WTC11 (cell line): ENCODE measurements around the gene EZR. TPM values are rescaled to one million over a fixed set of nuclear protein-coding genes. Genes with fewer than 3 reads are reported as not detected.

Experiments
- ATAC-seq: fragments of 200-7000 bp; cut with Tn5 transposase; 2 replicates; pipeline ENCODE4 v1.10.0; 2021; ENCODE audit warnings: mild to moderate bottlenecking, moderate library complexity
- CTCF ChIA-PET: fragments of 300-600 bp; sonication (Branson Sonifier 250); formaldehyde crosslinking; loops from one replicate; lab custom pipeline; 2021; ENCODE audit warnings: antibody characterized with exemption; lab: Charles Lee
- POLR2A ChIA-PET: fragments of 350-600 bp; sonication (Branson Sonifier 250); formaldehyde crosslinking; loops from one replicate; lab custom pipeline; 2021; ENCODE audit warnings: antibody characterized with exemption; lab: Charles Lee
- DNase-seq: peaks from one replicate; pipeline ENCODE4 v3.0.0; 2021; ENCODE audit warnings: low spot score
- H3K27ac Mint-ChIP-seq: 2 replicates; pipeline ENCODE4 v1.8.0; 2021; ENCODE audit warnings: mixed read lengths
- H3K27me3 Mint-ChIP-seq: 2 replicates; pipeline ENCODE4 v1.8.0; 2021; ENCODE audit warnings: low read depth, mild to moderate bottlenecking, moderate library complexity, mixed read lengths
- H3K36me3 Mint-ChIP-seq: 2 replicates; pipeline ENCODE4 v1.8.0; 2021; ENCODE audit warnings: mixed read lengths
- H3K4me1 Mint-ChIP-seq: 2 replicates; pipeline ENCODE4 v1.8.0; 2022; ENCODE audit warnings: mixed read lengths
- H3K4me3 Mint-ChIP-seq: 2 replicates; pipeline ENCODE4 v1.8.0; 2021; ENCODE audit warnings: mild to moderate bottlenecking, moderate library complexity, mixed read lengths
- H3K9me3 Mint-ChIP-seq: 2 replicates; pipeline ENCODE4 v1.8.0; 2021; ENCODE audit warnings: mixed read lengths
- CREM ChIP-seq: sonication (generic); formaldehyde crosslinking; IDR thresholded peaks from 2 replicates; pipeline ENCODE4 v1.8.1; 2022; ENCODE audit warnings: mild to moderate bottlenecking, missing genetic modification reagents, moderate library complexity
- ELF4 ChIP-seq: sonication (generic); formaldehyde crosslinking; IDR thresholded peaks from 2 replicates; pipeline ENCODE4 v1.8.1; 2022; ENCODE audit warnings: low read depth, mild to moderate bottlenecking, moderate library complexity, missing genetic modification reagents
- FOXJ3 ChIP-seq: sonication (generic); formaldehyde crosslinking; IDR thresholded peaks from 2 replicates; pipeline ENCODE4 v1.9.0; 2021; ENCODE audit warnings: missing genetic modification reagents, mild to moderate bottlenecking, borderline replicate concordance
- IRF1 ChIP-seq: sonication (generic); formaldehyde crosslinking; IDR thresholded peaks from 2 replicates; pipeline ENCODE4 v1.8.0; 2023; ENCODE audit warnings: missing genetic modification reagents
- JAZF1 ChIP-seq: fragments of 250-450 bp; sonication (Bioruptor Pico); IDR thresholded peaks from 2 replicates; pipeline ENCODE4 v1.9.0; 2021; ENCODE audit warnings: moderate library complexity, mild to moderate bottlenecking, inconsistent platforms
- NFATC4 ChIP-seq: fragments of 250-450 bp; sonication (Bioruptor Pico); IDR thresholded peaks from 2 replicates; pipeline ENCODE4 v1.9.0; 2021; ENCODE audit warnings: mild to moderate bottlenecking
- OVOL2 ChIP-seq: fragments of 250-450 bp; sonication (Bioruptor Pico); IDR thresholded peaks from 2 replicates; pipeline ENCODE4 v1.9.0; 2021; ENCODE audit warnings: mild to moderate bottlenecking, borderline replicate concordance
- PRRX2 ChIP-seq: fragments of 250-450 bp; sonication (Bioruptor Pico); IDR thresholded peaks from 2 replicates; pipeline ENCODE4 v1.8.0; 2021; ENCODE audit warnings: mild to moderate bottlenecking
- SMAD3 ChIP-seq: sonication (generic); formaldehyde crosslinking; IDR thresholded peaks from 2 replicates; pipeline ENCODE4 v1.8.0; 2022; ENCODE audit warnings: missing genetic modification reagents, mild to moderate bottlenecking, borderline replicate concordance
- SOX15 ChIP-seq: fragments of 250-450 bp; sonication (Bioruptor Pico); IDR thresholded peaks from 2 replicates; pipeline ENCODE4 v1.9.0; 2021; ENCODE audit warnings: mild to moderate bottlenecking
- TEAD1 ChIP-seq: sonication (generic); formaldehyde crosslinking; IDR thresholded peaks from 2 replicates; pipeline ENCODE4 v1.8.0; 2022; ENCODE audit warnings: mild to moderate bottlenecking, missing genetic modification reagents
- TP53 ChIP-seq: sonication (generic); formaldehyde crosslinking; IDR thresholded peaks from 2 replicates; pipeline ENCODE4 v1.8.1; 2023; ENCODE audit warnings: mild to moderate bottlenecking, missing genetic modification reagents
- USF1 ChIP-seq: sonication (generic); formaldehyde crosslinking; IDR thresholded peaks from 2 replicates; pipeline ENCODE4 v1.8.0; 2022; ENCODE audit warnings: mild to moderate bottlenecking, missing genetic modification reagents
- ZNF281 ChIP-seq: sonication (generic); formaldehyde crosslinking; IDR thresholded peaks from 2 replicates; pipeline ENCODE4 v1.8.0; 2023; ENCODE audit warnings: mild to moderate bottlenecking, missing genetic modification reagents
- ZNF425 ChIP-seq: fragments of 250-450 bp; sonication (Bioruptor Pico); conservative IDR thresholded peaks from 2 replicates; pipeline ENCODE4 v1.9.0; 2021; ENCODE audit warnings: mild to moderate bottlenecking
- ZNF532 ChIP-seq: fragments of 250-450 bp; sonication (Bioruptor Pico); IDR thresholded peaks from 2 replicates; pipeline ENCODE4 v1.9.0; 2021; ENCODE audit warnings: mild to moderate bottlenecking, borderline replicate concordance
- total RNA-seq: library from RNA; stranded (reverse); gene quantifications from 3 replicates; pipeline ENCODE4 v1.2.3, GENCODE V29; 2021
- TF ChIP-seq, protein P1 (sequence below): sonication (generic); formaldehyde crosslinking; IDR thresholded peaks from 2 replicates; pipeline ENCODE4 v1.8.1; 2023; ENCODE audit warnings: mild to moderate bottlenecking, moderate library complexity, missing genetic modification reagents
- TF ChIP-seq, protein P2 (sequence below): sonication (generic); formaldehyde crosslinking; IDR thresholded peaks from 2 replicates; pipeline ENCODE4 v1.8.1; 2023; ENCODE audit warnings: mild to moderate bottlenecking, missing genetic modification reagents

The EZR gene
- total RNA-seq, 1 experiment from 2014 or later: 215 TPM

GRCh38 chr6:158807515-158808441 lies 11.4 kb downstream of the EZR start:
- Mint-ChIP-seq H3K9me3 (no peaks in the 10 kb centered on the region), H3K4me1 (peaks cover 95% of the 10 kb centered on the region), H3K4me3 (no peak overlapping the region), H3K27ac (peak overlapping the region; percentile 88), H3K36me3 (peaks cover 14% of the 10 kb centered on the region), H3K27me3 (no peaks in the 10 kb centered on the region)
- DNase-seq (no peak), ATAC-seq (no peak; the same call in 1 of the 2 replicates)
- TF ChIP-seq NFATC4 (CRISPR knock-in tag) (0 out of 2 replicates have a peak, but pooled peaks have one; percentile 33), ZNF425 (CRISPR knock-in tag) (no peak)
- TF ChIP-seq, protein P1, sequence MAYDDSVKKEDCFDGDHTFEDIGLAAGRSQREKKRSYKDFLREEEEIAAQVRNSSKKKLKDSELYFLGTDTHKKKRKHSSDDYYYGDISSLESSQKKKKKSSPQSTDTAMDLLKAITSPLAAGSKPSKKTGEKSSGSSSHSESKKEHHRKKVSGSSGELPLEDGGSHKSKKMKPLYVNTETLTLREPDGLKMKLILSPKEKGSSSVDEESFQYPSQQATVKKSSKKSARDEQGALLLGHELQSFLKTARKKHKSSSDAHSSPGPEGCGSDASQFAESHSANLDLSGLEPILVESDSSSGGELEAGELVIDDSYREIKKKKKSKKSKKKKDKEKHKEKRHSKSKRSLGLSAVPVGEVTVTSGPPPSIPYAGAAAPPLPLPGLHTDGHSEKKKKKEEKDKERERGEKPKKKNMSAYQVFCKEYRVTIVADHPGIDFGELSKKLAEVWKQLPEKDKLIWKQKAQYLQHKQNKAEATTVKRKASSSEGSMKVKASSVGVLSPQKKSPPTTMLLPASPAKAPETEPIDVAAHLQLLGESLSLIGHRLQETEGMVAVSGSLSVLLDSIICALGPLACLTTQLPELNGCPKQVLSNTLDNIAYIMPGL: 0 out of 2 replicates have a peak, but pooled peaks have one; percentile 25
- POLR2A ChIA-PET: interaction anchor here (1.1 kb wide), 1 partner anchor 61 kb away, joined by 4 read pairs; no protein-coding TSS in a partner anchor
- CTCF ChIA-PET: interaction anchor here (0.6 to 2.4 kb wide), 4 partner anchors 15 to 669 kb away, joined by 3 to 12 read pairs (median 4); no protein-coding TSS in a partner anchor

GRCh38 chr6:158805698-158806377 lies 13.3 kb downstream of the EZR start:
- H3K36me3 Mint-ChIP-seq: peaks cover 9% of the 10 kb centered on the region
- DNase-seq: no peak
- peak overlapping the region; percentile 61 for H3K27ac Mint-ChIP-seq
- peak overlapping the region; percentile 32 for H3K4me3 Mint-ChIP-seq
- no peaks in the 10 kb centered on the region for H3K27me3 Mint-ChIP-seq
- H3K9me3 Mint-ChIP-seq: no peaks in the 10 kb centered on the region
- peaks cover 96% of the 10 kb centered on the region for H3K4me1 Mint-ChIP-seq
- ChIA-PET POLR2A (interaction anchor here (0.5 kb wide), 1 partner anchor 14 kb away, joined by 4 read pairs; the partner anchor contains the start of gene EZR), CTCF (no interaction called here)
- no peak for ATAC-seq
- no peak for TF ChIP-seq SMAD3 (CRISPR knock-in tag)
- no peak for TF ChIP-seq FOXJ3 (CRISPR knock-in tag)
- no peak for TF ChIP-seq ZNF532 (CRISPR knock-in tag)
- TF ChIP-seq IRF1 (CRISPR knock-in tag): no peak
- TF ChIP-seq JAZF1: no peak
- TF ChIP-seq TEAD1 (CRISPR knock-in tag): no peak
- TF ChIP-seq, protein P2, sequence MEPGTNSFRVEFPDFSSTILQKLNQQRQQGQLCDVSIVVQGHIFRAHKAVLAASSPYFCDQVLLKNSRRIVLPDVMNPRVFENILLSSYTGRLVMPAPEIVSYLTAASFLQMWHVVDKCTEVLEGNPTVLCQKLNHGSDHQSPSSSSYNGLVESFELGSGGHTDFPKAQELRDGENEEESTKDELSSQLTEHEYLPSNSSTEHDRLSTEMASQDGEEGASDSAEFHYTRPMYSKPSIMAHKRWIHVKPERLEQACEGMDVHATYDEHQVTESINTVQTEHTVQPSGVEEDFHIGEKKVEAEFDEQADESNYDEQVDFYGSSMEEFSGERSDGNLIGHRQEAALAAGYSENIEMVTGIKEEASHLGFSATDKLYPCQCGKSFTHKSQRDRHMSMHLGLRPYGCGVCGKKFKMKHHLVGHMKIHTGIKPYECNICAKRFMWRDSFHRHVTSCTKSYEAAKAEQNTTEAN (CRISPR knock-in tag): no peak
- no peak for TF ChIP-seq USF1 (CRISPR knock-in tag)
- no peak for TF ChIP-seq TP53
- no peak for TF ChIP-seq CREM (CRISPR knock-in tag)
- no peak for TF ChIP-seq OVOL2 (CRISPR knock-in tag)
- no peak for TF ChIP-seq SOX15 (CRISPR knock-in tag)
- TF ChIP-seq PRRX2 (CRISPR knock-in tag): no peak
- no peak for TF ChIP-seq ZNF281 (CRISPR knock-in tag)
- no peak for TF ChIP-seq ELF4 (CRISPR knock-in tag)
